HG02763 (cell line): ENCODE results near the gene MTHFS.

Source experiments
- ATAC-seq: cut with Tn5 transposase; IDR thresholded peaks from one replicate; pipeline ENCODE4 v1.9.1; 2021; ENCODE audit warnings: mild to moderate bottlenecking, moderate library complexity; ENCODE audit not compliant: unreplicated experiment

Gene MTHFS

GRCh38 chr15:79881254-79881653 is 15.6 kb downstream of the MTHFS start:
- ATAC-seq, result no peak

DNA sequence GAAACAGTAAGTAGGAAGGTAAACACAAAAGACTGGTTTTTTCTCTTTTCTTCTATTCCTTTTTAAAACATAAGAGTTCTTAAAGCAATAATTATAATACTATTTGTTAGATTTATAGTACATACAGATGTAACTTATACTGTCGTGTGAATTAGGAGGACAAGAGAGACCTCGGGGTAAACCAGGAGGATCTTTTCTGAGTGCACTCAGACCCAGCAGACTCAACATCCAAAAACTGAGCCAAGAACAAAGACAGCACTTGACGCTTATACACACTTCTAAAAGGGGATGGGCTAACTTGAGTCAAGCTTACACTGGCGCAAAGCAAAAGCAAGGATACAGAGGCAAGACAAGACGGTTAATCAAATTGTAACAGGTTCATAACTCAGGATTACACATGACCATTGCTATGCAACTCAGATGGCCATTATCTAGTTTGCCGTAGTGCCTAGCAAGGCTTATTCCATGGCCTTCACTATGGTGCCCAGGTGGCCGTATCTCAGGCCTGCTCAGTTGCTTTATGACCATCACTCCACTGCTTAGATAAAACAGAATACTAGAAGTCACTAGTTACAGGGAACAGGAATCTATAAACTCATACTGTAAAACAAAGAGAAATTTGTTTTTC is 18.6 kb downstream of the MTHFS start:
- ATAC-seq, result no peak

GRCh38 chr15:79875213-79875612 is 21.6 kb downstream of the MTHFS start:
- ATAC-seq, result no peak

DNA sequence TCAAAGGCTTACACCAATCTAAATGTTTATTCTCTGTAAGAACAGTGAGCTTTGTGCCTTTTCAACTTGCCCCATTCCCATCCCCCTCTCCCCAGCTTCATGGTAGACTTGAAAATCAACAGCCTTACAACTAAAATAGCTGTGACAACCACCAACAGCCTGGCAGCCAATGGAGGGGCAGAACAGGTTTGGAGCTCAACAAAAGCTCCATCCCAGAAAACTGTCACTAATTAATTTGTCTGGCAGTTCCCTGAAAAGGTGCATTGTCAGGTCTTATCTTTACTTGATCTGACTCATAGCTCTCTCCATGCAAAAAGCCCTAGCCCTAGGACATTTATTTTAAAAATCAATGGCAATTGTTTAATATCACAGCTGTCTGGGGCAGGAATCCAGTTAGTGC is 22.6 kb downstream of the MTHFS start:
- ATAC-seq, result no peak

DNA sequence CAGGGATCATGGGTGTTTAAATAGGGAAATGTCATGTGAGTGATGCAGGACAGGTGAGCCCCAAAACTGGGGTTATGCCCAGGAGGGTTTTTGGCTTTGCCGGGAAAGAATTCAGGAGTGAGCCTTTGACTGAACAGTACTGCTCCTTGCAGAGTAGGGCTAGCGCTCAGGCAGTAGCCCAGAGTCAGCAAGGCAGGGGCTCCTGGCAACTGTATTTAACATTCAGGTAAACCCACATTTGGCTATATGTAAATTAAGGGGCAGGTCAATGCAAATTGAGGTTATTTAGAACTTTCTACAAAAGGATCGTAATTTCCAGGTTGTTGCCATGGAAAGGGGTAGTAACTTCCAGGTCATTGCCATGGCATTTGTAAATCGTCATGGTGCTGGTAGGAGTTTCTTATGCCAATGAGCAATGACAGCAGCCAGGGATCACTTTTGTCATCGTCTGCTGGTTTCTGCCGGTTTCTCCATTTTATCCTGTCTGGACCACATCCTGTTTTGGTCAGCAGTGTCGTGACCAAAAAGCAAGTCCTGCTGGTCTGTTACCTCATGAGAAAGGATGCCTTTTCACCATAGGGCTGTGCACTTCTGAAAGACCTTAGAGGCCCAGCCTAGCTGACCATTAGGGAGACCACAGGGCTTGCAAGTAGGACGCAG is 24.3 kb downstream of the MTHFS start:
- no peak for ATAC-seq

DNA sequence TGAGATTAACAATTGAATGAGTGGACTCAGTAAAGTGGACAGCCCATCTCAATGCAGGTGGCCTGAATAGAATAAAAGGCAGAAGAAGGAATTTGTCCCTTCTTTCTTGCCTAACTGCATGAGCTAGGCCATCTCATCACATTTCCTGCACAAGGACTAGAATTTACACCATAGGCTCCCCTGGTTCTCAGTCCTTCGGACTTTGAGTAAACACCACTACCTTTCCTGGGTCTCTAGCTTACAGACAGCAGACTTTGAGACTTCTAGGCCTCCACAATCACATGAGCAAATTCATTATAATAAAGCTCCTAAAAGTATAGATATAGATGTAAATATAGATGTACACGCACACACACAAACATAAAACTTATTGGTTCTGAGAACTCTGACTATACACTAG is 28.3 kb downstream of the MTHFS start:
- ATAC-seq, result no peak

- ATAC-seq, result no peak
Observed at GRCh38 chr15:79863886-79864285, 32.9 kb downstream of the MTHFS start.

- ATAC-seq, result no peak
Observed at GRCh38 chr15:79862191-79862590, 34.6 kb downstream of the MTHFS start.

DNA sequence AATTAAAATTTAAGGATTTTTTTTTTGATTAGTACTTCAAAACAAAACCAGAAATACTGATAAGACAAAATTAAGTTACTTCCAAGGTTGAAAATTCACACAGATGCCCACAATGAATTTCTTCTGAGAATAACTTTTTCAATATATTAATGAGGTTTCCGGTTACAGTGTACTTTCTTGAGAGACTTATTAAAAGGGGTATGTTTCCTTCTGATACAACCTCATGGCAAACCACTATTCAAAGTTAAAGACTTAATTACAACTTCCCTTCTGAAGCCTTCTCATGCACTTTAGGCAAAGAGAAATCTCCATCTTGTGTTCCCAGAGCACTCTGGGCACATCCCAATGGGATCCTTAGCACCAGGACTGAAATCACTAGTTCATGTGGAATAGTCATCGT is 36.2 kb downstream of the MTHFS start:
- ATAC-seq, result no peak

DNA sequence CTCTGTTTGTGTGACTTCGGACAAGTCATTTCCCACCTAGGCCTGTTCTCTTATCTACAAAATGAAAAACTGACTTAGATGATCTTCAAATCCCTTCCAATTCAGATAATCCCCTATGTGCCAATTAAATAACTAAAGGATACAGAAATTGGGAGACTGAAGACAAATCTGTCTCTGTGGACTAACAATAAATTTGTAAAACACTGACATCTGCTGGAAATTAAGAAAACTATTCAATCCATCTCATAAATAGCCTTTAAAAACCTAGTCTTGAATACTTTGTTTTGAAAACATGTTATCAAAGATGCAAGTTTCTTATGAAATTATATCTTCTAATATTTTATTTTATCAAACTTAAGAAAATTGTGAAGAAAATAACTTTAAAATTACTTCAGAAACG is 38.3 kb downstream of the MTHFS start:
- ATAC-seq, result no peak

DNA sequence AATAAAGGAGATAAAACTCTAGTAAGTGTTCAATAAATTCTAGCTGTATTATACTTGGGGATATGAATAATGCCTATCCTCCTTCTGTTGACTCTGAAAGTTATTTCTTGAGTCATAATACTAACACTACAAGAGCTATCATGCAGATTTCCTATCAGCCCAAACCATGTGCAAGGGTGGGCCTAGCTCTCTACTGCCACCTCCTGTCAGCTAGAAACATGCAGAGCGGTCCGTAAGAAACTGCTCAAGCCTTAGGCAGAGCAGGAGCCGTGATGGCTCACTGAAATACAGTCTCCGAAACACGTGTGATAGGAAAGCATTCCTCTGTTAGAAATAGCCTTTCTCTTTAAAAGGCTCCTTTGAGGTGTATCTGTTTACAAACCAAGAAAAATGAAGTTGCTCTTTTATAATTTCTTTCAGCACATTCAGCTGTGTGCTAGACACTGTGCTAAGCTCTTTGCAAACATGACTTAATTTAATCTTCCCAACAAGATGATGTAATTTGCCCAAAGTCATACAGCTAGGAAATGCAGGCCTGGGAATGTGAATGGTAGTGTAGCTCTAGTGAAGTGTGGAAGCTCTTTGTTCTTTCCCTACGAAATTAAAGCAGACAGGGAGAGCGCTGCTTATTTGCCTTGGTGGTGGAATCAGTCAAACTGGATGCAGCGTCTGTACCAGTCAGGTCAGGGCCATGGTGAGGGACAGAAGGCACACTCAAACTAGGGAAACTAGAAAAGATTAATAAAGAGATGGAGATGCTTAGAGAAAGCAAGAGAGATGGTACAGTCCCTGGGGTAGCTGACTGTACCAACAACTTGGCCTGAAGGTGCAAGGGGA is 43.1 kb downstream of the MTHFS start:
- peak; percentile 60 for ATAC-seq

DNA sequence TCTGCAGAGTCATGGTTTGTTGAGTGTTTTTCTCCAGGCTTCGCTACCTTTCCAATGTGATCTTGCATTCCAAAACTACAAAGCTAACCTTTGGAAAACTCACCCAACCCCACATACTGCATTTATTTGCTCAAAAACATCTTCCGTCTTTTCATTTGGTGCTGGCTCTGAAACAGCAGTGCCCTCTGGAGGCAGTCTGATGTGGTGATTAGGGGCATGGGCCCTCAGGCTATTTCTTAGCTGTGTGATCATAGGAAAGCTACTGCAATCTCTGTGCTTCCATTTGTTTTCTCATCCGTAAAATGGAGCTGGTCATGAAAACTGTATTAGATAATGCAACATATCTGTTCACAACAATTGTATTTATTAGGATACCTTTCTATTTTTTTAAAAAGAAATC is 47.0 kb downstream of the MTHFS start:
- no peak for ATAC-seq

- no peak for ATAC-seq
Observed at GRCh38 chr15:79846539-79846938, 50.3 kb downstream of the MTHFS start.

- ATAC-seq, result no peak
Observed at GRCh38 chr15:79844221-79844620, 52.6 kb downstream of the MTHFS start.

- ATAC-seq, result no peak
Observed at GRCh38 chr15:79837846-79838245, 59.0 kb downstream of the MTHFS start.

- no peak for ATAC-seq
Observed at GRCh38 chr15:79834495-79834894, 62.3 kb downstream of the MTHFS start.

- no peak for ATAC-seq
Observed at GRCh38 chr15:79832367-79833120, 64.3 kb downstream of the MTHFS start.

DNA sequence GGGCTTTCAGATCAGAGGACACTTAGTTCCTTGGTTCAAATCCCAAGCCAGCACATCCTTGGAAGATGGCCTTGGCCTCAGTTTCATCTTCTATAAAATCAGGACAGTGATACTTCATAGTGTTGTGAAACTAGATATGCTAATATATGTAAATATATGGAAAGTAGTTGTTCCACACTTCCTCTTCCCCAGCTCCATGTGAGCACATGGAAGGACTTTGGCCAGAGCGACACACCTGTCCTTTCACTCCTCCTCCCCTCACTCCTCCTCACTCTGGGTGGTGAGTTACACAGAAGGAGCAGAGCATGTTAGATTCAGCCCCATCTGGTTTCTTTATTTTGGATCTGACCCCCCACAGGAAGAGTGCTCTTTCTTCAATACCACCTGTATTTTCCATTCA is 65.2 kb downstream of the MTHFS start:
- ATAC-seq, result no peak

DNA sequence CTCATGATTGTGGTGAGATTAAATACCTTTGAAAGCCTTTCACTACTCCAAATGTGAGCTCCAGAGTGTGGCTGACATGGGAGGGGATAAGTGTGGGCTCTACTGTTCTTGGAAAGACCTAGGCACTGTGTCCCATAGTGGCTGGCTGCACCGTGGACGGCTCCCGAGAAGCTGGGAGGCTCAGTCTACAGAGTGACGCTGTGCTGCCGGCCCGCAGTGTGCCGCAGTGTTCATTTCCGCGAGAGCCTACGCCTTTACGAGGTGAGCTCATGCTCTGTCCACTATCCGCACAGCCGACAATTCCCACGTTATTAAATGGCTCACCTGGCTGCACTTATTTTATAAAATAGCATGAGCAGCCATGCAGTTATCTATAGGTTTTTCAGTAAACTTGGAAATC is 66.9 kb downstream of the MTHFS start:
- ATAC-seq, result no peak

DNA sequence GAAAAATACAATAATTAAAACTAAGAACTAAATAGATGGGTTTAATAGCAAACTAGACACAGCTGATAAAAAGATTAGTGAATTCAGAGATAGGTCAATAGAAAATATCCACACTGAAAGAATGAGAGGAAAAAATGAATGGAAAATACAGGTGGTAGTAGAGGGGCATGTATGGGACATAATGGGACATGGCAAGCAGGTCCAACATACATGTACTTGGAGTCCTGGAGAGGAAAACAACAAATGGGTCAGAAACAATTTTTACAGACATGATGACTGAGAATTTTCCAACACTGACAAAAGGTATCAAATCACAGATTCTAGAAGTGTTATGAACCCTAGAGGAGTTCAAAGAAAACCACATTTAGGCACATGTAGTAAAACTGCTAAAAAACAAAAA is 68.4 kb downstream of the MTHFS start:
- no peak for ATAC-seq

GRCh38 chr15:79826800-79827199 is 70.0 kb downstream of the MTHFS start:
- no peak for ATAC-seq
